Measurements from ENCODE around the gene ERVV-1. TPM values are rescaled to one million over a fixed set of nuclear protein-coding genes. Genes with fewer than 3 reads are reported as not detected.

Gene ERVV-1
- total RNA-seq, 2 donors from 2014 or later: 0.40 TPM; not detected in 1

DNA sequence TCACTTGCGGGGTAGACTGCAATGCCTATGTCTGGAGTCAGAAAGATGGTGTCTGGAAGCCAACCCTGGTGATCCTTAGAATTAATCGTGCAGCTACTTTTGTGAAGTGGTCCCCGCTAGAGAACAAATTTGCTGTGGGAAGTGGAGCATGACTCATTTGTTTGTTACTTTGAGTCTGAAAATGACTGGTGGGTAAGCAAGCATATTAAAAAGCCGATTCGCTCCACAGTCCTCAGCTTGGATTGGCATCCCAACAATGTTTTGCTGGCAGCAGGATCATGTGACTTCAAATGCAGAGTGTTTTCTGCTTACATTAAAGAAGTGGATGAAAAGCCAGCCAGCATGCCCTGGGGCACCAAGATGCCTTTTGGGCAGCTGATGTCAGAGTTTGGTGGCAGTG is 9.5 kb upstream of the ERVV-1 start:
- Histone ChIP-seq H3K27ac (no peak overlapping the region), H3K9me3 (no peaks in the 10 kb centered on the region), H3K27me3 (replicated peaks; ENCODE audit: insufficient read depth) (no peaks in the 10 kb centered on the region), H3K36me3 (no peaks in the 10 kb centered on the region), H3K4me1 (replicated peaks) (no peaks in the 10 kb centered on the region), H3K4me3 (no peak overlapping the region)
- TF ChIP-seq POLR2A (IDR thresholded peaks at IDR 0.05) (no peak), POLR2AphosphoS5 (IDR thresholded peaks at IDR 0.05) (no peak)
- TF ChIP-seq, protein P1, sequence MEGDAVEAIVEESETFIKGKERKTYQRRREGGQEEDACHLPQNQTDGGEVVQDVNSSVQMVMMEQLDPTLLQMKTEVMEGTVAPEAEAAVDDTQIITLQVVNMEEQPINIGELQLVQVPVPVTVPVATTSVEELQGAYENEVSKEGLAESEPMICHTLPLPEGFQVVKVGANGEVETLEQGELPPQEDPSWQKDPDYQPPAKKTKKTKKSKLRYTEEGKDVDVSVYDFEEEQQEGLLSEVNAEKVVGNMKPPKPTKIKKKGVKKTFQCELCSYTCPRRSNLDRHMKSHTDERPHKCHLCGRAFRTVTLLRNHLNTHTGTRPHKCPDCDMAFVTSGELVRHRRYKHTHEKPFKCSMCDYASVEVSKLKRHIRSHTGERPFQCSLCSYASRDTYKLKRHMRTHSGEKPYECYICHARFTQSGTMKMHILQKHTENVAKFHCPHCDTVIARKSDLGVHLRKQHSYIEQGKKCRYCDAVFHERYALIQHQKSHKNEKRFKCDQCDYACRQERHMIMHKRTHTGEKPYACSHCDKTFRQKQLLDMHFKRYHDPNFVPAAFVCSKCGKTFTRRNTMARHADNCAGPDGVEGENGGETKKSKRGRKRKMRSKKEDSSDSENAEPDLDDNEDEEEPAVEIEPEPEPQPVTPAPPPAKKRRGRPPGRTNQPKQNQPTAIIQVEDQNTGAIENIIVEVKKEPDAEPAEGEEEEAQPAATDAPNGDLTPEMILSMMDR (IDR thresholded peaks at IDR 0.05): no peak
- DNase-seq (ENCODE audit: low spot score): no peak
- 75% methylated on average over 5 of the region's 5 CpGs for WGBS
- intact Hi-C loops (cut with DNase I): no loop called here

DNA sequence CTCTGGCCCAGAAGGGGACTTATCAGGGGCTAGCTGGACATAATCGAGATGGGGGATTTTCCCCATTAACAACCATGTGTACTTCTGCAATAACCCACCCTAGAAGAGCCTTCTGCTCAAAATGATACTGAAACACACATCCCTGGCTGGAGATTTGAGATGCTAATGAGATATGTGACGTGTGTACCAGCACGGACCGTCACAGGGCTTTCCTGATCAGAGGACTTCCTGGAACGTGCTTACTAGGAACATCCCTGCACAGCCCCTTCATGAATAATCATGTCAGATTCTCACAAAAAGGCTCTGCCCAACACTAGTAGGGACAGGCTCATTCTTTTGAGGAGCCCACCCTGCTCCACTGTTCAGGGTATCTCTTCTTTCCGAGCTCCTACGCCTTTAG is 6.5 kb upstream of the ERVV-1 start:
- no peaks in the 10 kb centered on the region for H3K27me3 ChIP-seq (replicated peaks; ENCODE audit: insufficient read depth)

DNA sequence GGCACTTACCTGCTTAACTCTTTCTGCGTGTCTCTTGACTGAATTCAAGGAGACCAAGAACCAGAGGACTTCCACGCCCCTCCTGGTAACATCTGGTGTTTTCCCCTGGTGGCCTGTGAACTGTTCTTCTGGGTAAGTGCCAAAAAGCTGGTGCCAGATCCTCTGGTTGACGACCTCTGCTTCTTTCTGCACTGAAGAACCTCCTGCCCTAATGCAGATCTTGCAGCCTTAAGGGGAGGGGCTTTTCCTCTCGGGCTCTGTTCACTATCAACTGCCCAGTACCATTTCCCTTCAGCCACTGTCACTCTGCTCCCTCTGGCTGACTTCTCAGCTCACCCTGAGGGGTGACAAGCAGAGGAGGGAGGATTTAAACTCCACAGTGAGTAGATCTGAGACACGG is 6.1 kb upstream of the ERVV-1 start:
- Histone ChIP-seq H3K27me3 (replicated peaks; ENCODE audit: insufficient read depth) (no peaks in the 10 kb centered on the region), H3K27ac (peak overlapping the region in 1 of 2 donors; percentile 19), H3K36me3 (no peaks in the 10 kb centered on the region), H3K4me1 (replicated peaks) (no peaks in the 10 kb centered on the region), H3K9me3 (no peaks in the 10 kb centered on the region), H3K4me3 (no peak overlapping the region)
- intact Hi-C loops (cut with DNase I): no loop called here
- 36% methylated on average over 5 of the region's 5 CpGs for WGBS
- TF ChIP-seq, protein P1 (IDR thresholded peaks at IDR 0.05): no peak
- TF ChIP-seq POLR2AphosphoS5 (IDR thresholded peaks at IDR 0.05) (no peak), POLR2A (IDR thresholded peaks at IDR 0.05) (no peak)
- no peak for DNase-seq (ENCODE audit: low spot score)

More for the DNA sequence above, 6.5 kb upstream of the ERVV-1 start:
- Histone ChIP-seq H3K27ac (no peak overlapping the region), H3K9me3 (no peaks in the 10 kb centered on the region), H3K4me1 (replicated peaks) (no peaks in the 10 kb centered on the region), H3K36me3 (no peaks in the 10 kb centered on the region), H3K4me3 (no peak overlapping the region)
- no peak for TF ChIP-seq POLR2AphosphoS5 (IDR thresholded peaks at IDR 0.05)
- no peak for TF ChIP-seq POLR2A (IDR thresholded peaks at IDR 0.05)
- TF ChIP-seq, protein P1 (IDR thresholded peaks at IDR 0.05): no peak
- 59% methylated on average over 7 of the region's 7 CpGs for WGBS
- intact Hi-C loops (cut with DNase I): no loop called here
- no peak for DNase-seq (ENCODE audit: low spot score)

DNA sequence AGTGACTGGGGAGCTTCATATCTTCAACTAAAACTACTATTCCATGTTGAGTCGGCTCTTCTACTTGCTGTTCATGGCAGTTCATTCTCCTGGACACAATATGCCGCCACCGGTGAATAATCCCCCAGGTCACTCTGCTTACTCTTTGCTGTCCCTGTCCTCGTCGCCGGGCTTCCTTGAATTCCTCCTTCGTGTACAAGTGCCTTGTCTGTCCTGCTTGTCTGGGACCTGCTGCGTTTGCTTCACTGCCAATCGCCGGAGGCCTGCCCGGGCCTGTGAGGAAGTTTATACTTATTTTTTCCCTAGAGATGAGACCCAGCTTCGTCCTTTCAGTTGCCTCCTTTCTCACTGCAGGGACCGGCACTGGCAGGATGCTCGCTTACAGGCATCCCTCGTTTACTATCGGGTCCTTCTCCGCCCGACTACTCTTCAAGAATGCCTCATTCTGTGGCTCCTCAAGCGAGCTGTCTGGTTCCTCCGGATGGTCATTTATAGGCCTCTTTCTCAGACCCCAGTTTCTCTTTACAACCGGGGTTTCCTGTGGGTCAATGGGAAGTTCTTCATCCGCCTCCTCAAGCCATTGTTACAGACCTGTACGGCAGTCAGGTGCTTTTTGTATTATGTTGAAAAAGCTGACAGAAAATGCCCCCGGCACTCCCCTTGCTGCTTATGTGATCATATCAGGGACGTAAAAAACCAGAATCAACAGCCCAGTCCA is 5.5 kb upstream of the ERVV-1 start:
- 31% methylated on average over 25 of the region's 25 CpGs for WGBS
- H3K4me3 ChIP-seq: no peak overlapping the region
- DNase-seq (ENCODE audit: low spot score): peak; percentile 47

More for the DNA sequence above, 5.5 kb upstream of the ERVV-1 start:
- intact Hi-C loops (cut with DNase I): no loop called here
- Histone ChIP-seq H3K27me3 (replicated peaks; ENCODE audit: insufficient read depth) (no peaks in the 10 kb centered on the region), H3K4me1 (replicated peaks) (no peaks in the 10 kb centered on the region), H3K36me3 (no peaks in the 10 kb centered on the region), H3K27ac (peak overlapping the region; percentile 19 to 39), H3K9me3 (no peaks in the 10 kb centered on the region)
- TF ChIP-seq, protein P1 (IDR thresholded peaks at IDR 0.05): no peak
- TF ChIP-seq POLR2AphosphoS5 (IDR thresholded peaks at IDR 0.05) (no peak), POLR2A (IDR thresholded peaks at IDR 0.05) (no peak)
